ENCODE data around the gene GM2A. TPM values are rescaled to one million over a fixed set of nuclear protein-coding genes. Genes with fewer than 3 reads are reported as not detected.
A peak's percentile ranks its signal among the peaks of the same experiment; 100 is the strongest.

GM2A gene
- total and polyA plus RNA-seq, 2 of the 8 experiments (the other 6 are each of a cell fraction or from before 2014, with no cell fraction given), result 18.5 to 32.2 TPM

GRCh38 chr5:151223447-151224264 lies 29.3 kb upstream of the GM2A start, which contains the start of gene CCDC69:
TSS of gene CCDC69 (minus strand) at chr5:151224092. CDS start at chr5:151223970, 122 bp downstream.
- Histone ChIP-seq H3K4me1 (replicated peaks in 1 of 4; ENCODE audit: control insufficient read depth in 3 of 4, insufficient read depth in 4 of 4, low read length in 3 of 4) (peaks cover 2 to 12% (median 6%) of the 10 kb centered on the region in 4 experiments), H3K27ac (ENCODE audit: low read depth, low read length) (no peak within 1 kb of the TSS), H3K27me3 (replicated peaks in 1 of 4; ENCODE audit: control insufficient read depth in 3 of 4, extremely low read depth in 1 of 4, insufficient read depth in 3 of 4, low read length in 3 of 4) (peaks cover 0 to 2% (median 0%) of the 10 kb centered on the region in 4 experiments; a peak in 3 of 7 replicates), H2AK5ac (ENCODE audit: low read depth, low read length) (no peak within 1 kb of the TSS), H2BK20ac (ENCODE audit: low read length) (no peak within 1 kb of the TSS), H4K20me1 (replicated peaks in 1 of 2; ENCODE audit: control insufficient read depth in 1 of 2, insufficient read depth in 2 of 2, low read length in 2 of 2) (peaks cover 0 to 2% of the 10 kb centered on the region in 2 experiments), H4K8ac (ENCODE audit: extremely low read depth, insufficient read depth, low read length) (peak within 1 kb of the TSS; percentile 81), H3K36me3 (ENCODE audit: control insufficient read depth in 2 of 4, insufficient read depth in 4 of 4, low read length in 3 of 4) (no peaks in the 10 kb centered on the region), H3K4me2 (ENCODE audit: insufficient read depth in 1 of 2, low read depth in 2 of 2, low read length in 2 of 2) (peak within 1 kb of the TSS; percentile 80 to 85), H2AFZ (ENCODE audit: low read length) (peak within 1 kb of the TSS; percentile 36; the same call in 1 of the 2 replicates), H4K91ac (replicated peaks; ENCODE audit: insufficient read length, low read length) (no peak within 1 kb of the TSS), H3K23ac (ENCODE audit: insufficient read length) (no peak within 1 kb of the TSS), H2BK120ac (replicated peaks; ENCODE audit: low read depth, low read length) (no peak within 1 kb of the TSS), H3K4ac (replicated peaks; ENCODE audit: insufficient read length, low read depth, low read length) (no peak within 1 kb of the TSS), H3K4me3 (ENCODE audit: extremely low read depth in 1 of 4, insufficient read depth in 2 of 4, low read depth in 3 of 4, low read length in 4 of 4) (peak within 1 kb of the TSS; percentile 53 to 73 (median 66)), H3K23me2 (ENCODE audit: low read depth, low read length) (peaks cover 5% of the 10 kb centered on the region; the same call in 1 of the 2 replicates), H3K14ac (ENCODE audit: insufficient read length) (no peak within 1 kb of the TSS), H3K9me3 (ENCODE audit: insufficient read depth in 2 of 2, low read depth in 1 of 2, low read length in 1 of 2) (no peaks in the 10 kb centered on the region), H3K79me1 (ENCODE audit: low read depth, low read length) (peaks cover 3% of the 10 kb centered on the region; the same call in 1 of the 2 replicates), H2BK5ac (ENCODE audit: low read depth, low read length) (no peak within 1 kb of the TSS), H2BK15ac (ENCODE audit: low read length) (no peak within 1 kb of the TSS), H4K5ac (ENCODE audit: insufficient read length, low read depth, low read length) (no peak within 1 kb of the TSS), H3K56ac (replicated peaks; ENCODE audit: insufficient read length, low read depth, low read length) (no peak within 1 kb of the TSS), H3K18ac (ENCODE audit: extremely low read depth, low read length) (no peak within 1 kb of the TSS), H3K9ac (replicated peaks in 1 of 4; ENCODE audit: extremely low read depth in 1 of 4, low read depth in 3 of 4, low read length in 3 of 4) (peak within 1 kb of the TSS in 2 of 4 experiments; percentile 29 to 39; a peak in 2 of 7 replicates), H2BK12ac (ENCODE audit: low read depth, low read length) (peak within 1 kb of the TSS; percentile 30; the same call in 1 of the 2 replicates), H3K79me2 (ENCODE audit: control insufficient read depth in 1 of 2, insufficient read depth in 2 of 2, low read length in 2 of 2) (no peaks in the 10 kb centered on the region)
- 4% methylated on average over 57 of the region's 58 CpGs; no CpG with 5 or more reads in 1 of the 2 experiments for WGBS, 2 experiments (ENCODE audit: extremely low coverage in 1 of 2, insufficient coverage in 1 of 2, insufficient read length in 1 of 2, insufficient replicate concordance in 2 of 2, low coverage in 1 of 2, low lambda C conversion rate in 2 of 2, missing lambda C conversion rate in 1 of 2)
- CTCF ChIA-PET (ENCODE audit: partially characterized antibody), result interaction anchor here (0.5 to 5.2 kb wide), 23 partner anchors 10 to 300 kb away, joined by 3 to 56 read pairs (median 4); partner anchors contain the start of gene GM2A
- POLR2A ChIA-PET (ENCODE audit: partially characterized antibody), result interaction anchor here (0.9 to 2.2 kb wide), 8 partner anchors 8 to 275 kb away, joined by 3 to 13 read pairs (median 4); partner anchors contain the start of gene GM2A
- DNase-seq (ENCODE audit: low read depth in 1 of 2, low spot score in 2 of 2), result peak in 1 of 2 experiments; percentile 85
- FAIRE-seq, result no peak
- TF ChIP-seq KDM1A (IDR thresholded peaks at IDR 0.05; ENCODE audit: borderline replicate concordance, low read length) (peak; percentile 95), E2F6 (IDR thresholded peaks at IDR 0.05) (peak; percentile 21), EP300 (IDR thresholded peaks at IDR 0.05; ENCODE audit: borderline replicate concordance in 1 of 2, low read depth in 2 of 2, low read length in 2 of 2) (peak in 1 of 2 experiments; percentile 62; a peak in 1 of 3 replicates), POU5F1 (IDR thresholded peaks at IDR 0.05; ENCODE audit: low read depth, low read length) (no peak), HDAC6 (IDR thresholded peaks at IDR 0.05; ENCODE audit: low read depth, low read length) (no peak), CREB1 (IDR thresholded peaks at IDR 0.05) (no peak), EGR1 (IDR thresholded peaks at IDR 0.05; ENCODE audit: borderline replicate concordance, low read depth, low read length) (0 out of 2 replicates have a peak, but pooled peaks have one; percentile 9), CHD2 (IDR thresholded peaks at IDR 0.05; ENCODE audit: low read length) (no peak), BACH1 (IDR thresholded peaks at IDR 0.05; ENCODE audit: low read length) (no peak), RAD21 (IDR thresholded peaks at IDR 0.05 in 1 of 2, conservative IDR thresholded peaks at IDR 0.05 in 1 of 2; ENCODE audit: low read depth in 2 of 2, low read length in 2 of 2) (peak in 1 of 2 experiments; percentile 1; a peak in 1 of 4 replicates)
